HG03039 (cell line): Measurements from ENCODE around the gene JAK2.
"Not testable (repeated sequence)": the region's sequence is repeated elsewhere in the genome, so short reads cannot be mapped to it uniquely, and the experiment has no call there.

Source experiments
- ATAC-seq: cut with Tn5 transposase; IDR thresholded peaks from one replicate; pipeline ENCODE4 v1.9.1; 2021; ENCODE audit warnings: mild to moderate bottlenecking, moderate library complexity; ENCODE audit not compliant: unreplicated experiment

Gene JAK2

GRCh38 chr9:4980086-4980727 lies 4.9 kb upstream of the JAK2 start:
- no peak for ATAC-seq

- no peak for ATAC-seq
Observed at GRCh38 chr9:4982721-4983482, 2.2 kb upstream of the JAK2 start.

- no peak for ATAC-seq
Observed at GRCh38 chr9:4983601-4984165, 1.4 kb upstream of the JAK2 start.

DNA sequence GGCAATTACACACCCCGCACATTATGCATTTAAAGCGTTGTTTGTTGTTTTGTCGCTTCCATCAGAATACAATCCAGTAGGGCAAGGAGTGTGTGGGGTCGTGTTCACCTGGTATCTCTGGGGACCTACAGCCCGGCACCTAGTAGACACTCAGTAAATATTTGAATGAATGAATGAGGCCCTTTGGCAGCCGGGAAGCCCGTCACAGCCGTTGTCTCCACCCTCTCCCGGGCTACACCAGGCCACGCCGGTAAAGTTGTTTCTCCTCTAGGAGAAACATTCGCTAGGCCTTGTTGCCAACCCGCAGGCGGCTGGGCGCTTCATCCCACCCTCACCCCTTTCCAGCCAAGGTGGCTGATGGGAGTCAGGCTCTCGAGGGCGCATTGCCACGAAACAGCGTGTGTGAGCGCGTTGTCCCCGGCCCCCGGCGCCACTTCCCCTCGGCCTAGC lies 876 bp upstream of the JAK2 start:
- peak; percentile 1 for ATAC-seq

GRCh38 chr9:4985386-4986266 lies 554 bp downstream of the JAK2 start:
- ATAC-seq: peak; percentile 21

DNA sequence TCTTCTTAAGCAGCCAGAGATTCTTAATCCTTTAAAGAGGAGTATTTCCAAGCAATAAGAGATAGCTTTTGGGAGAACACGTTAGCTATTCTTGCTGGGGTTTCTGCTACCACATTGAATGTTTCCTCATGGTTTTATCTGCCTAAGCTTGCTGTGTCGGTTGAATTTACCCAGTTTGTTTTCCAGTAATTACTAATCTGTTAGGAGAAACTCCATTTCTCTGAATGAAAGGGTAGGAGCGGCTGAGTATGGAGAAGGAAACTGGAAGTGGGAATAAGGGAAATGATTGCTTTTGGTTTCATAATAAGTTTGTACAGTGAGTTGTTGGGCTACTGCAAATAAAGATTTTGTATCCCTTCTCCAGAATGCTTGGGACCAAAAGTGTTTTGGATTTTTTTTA lies 1.2 kb downstream of the JAK2 start:
- no peak for ATAC-seq

DNA sequence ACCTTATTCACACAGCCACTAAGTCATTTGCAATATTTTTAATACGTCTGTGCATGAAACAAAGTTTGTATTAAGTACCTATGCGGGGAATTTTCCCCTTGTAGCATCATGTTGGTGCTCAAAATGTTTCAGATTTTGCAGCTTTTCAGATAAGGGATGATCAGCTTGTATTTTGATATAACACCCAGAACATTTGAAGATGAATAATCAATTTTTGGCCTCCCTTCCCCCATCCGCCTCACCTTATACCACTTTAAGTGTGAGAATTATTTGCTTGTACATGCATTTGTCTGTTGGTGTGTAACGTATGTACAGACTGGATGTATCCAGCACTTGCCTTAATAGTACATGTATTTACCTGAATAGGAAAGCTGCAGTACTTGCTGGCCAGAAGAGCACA lies 1.7 kb downstream of the JAK2 start:
- no peak for ATAC-seq

- no peak for ATAC-seq
Observed at GRCh38 chr9:4987961-4988421, 2.9 kb downstream of the JAK2 start.

GRCh38 chr9:4992872-4993271 lies 7.8 kb downstream of the JAK2 start:
- ATAC-seq: no peak

- ATAC-seq: no peak
Observed at GRCh38 chr9:4994166-4994890, 9.3 kb downstream of the JAK2 start.

GRCh38 chr9:4997196-4997595 lies 12.1 kb downstream of the JAK2 start:
- ATAC-seq: no peak

- ATAC-seq: no peak
Observed at GRCh38 chr9:4997631-4998030, 12.6 kb downstream of the JAK2 start.

DNA sequence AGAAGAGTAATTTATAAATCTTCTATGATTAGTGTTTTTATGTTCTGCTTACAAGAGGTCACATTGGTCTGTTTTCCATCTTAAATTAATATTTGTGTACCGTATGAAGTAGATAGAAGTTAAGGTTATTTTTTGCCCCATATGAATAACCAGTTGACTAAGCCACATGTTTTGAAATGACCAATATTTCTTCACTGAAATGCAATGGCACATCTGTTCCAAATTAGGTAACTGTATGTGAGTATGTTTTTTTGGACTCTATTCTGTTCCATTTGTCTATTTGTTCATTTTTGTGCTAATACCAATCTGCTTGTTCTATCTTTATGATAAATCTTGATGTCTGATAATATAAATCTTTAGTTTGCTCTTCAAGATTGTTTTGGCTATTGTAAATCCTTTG lies 17.7 kb downstream of the JAK2 start:
- no peak for ATAC-seq

- ATAC-seq: no peak
Observed at GRCh38 chr9:5004481-5004880, 19.4 kb downstream of the JAK2 start.

GRCh38 chr9:5008202-5008601 lies 23.1 kb downstream of the JAK2 start:
- ATAC-seq: no peak

DNA sequence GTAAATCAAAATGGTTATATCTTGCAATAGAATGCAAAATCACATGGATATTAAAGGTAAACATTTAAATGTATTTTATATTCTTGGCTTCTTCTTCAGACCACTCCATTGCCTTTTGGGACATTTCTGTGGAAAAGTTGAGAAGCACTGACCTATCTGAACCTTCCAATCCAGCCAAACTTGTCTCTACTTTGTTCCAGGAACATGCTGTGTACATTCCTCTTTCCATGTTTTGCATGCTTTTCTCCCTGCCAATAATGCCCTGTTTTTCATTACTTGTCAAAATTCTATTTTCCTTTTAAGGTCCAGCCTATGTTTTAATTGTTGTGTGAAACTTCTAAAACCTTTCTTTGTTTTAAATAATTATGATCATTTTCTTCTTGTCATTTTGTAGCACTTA lies 28.3 kb downstream of the JAK2 start:
- no peak for ATAC-seq

DNA sequence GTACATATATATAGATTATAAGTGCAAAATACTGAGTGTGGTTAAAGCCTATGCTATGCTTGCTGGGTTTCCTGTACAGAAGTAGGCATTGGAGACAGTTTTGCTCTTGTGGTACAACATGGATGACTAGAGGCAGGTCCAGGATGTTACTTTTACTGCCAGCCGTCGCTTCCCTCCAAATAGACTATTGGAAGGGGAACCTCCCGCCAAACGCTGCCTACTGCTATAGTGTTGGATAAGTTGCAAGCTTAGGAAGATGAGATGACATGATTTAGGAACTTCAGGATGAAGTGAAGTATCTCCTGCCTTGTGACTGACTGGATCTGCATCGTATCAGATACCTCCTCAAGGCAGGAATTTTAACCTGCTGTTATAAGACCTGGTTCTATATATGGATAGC lies 30.9 kb downstream of the JAK2 start:
- ATAC-seq: no peak

DNA sequence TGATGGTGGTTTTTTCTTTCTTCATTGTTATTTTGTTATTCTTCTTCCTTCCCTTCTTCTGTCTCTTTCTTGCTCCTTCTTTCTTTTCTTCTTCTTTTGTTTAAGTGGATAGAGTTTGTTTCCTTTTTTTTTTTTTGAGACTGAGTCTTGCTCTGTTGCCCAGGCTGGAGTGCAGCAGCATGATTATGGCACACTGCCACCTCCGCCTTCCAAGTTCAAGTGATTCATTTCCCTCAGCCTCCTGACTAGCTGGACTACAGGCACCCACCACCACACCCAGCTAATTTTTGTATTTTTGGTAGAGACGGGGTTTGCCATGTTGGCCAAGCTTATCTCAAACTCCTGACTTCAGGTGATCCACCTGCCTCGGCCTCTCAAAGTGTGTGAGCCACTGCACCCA lies 40.3 kb downstream of the JAK2 start:
- no peak for ATAC-seq

GRCh38 chr9:5031941-5032340 lies 46.9 kb downstream of the JAK2 start:
- ATAC-seq: not testable (repeated sequence)

DNA sequence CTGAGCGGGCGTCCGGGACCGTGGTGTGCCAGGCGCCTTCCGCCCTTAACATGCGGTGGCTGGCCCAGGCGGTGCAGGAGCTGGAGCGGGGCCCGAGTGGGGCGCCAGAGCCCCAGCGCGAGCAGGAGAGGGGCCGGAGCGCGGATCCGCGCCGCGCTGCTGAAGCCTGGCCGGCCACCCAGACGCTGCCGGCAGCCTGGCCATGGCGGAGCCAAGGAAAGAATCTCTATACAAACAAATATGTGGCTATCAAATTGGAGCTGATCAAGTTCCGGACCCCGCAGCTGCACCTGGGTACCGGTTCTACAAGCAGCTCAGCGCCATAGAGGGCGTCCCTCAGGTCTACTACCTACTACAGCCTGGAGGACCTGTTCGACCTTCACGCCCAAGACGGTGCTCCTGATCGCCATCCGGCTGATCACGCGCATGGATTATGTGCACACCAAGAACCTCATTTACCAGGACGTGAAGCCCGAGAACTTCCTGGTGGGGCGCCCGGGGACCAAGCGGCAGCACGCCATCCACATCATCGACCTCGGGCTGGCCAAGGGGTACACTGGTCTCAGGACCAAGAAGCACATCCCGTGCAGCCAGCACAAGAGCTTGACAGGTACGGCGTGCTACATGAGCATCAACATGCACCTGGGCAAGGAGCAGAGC lies 55.8 kb downstream of the JAK2 start:
- ATAC-seq: no peak
